HG03175 (cell line): Measurements from ENCODE around the gene CRACDL.

Experiments used
- ATAC-seq: cut with Tn5 transposase; IDR thresholded peaks from one replicate; pipeline ENCODE4 v1.9.1; 2021; ENCODE audit warnings: mild to moderate bottlenecking, moderate library complexity; ENCODE audit not compliant: unreplicated experiment

CRACDL gene

DNA sequence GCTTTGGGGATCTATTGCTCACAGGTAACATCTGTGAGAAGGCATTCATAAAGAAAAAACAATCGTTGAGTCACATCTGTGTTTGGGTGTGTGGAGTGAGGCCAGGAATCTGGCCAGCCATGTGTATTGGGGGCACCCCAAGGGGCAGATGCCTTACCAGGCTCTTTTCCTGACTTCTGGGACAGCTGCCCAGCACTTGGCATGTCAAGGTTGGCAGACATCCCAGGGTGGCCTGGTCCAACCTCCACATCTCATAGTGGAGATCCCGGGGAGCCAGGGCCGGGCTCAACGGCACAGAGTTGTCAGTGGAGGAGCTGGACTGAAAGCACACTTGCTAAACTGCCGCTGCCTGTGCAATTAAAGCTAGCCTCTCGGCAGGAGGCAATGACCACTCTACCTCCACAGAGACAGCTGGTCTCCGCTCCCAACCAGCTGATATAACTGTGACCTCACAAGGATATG lies 129.8 kb downstream of the CRACDL start:
- ATAC-seq: no peak

DNA sequence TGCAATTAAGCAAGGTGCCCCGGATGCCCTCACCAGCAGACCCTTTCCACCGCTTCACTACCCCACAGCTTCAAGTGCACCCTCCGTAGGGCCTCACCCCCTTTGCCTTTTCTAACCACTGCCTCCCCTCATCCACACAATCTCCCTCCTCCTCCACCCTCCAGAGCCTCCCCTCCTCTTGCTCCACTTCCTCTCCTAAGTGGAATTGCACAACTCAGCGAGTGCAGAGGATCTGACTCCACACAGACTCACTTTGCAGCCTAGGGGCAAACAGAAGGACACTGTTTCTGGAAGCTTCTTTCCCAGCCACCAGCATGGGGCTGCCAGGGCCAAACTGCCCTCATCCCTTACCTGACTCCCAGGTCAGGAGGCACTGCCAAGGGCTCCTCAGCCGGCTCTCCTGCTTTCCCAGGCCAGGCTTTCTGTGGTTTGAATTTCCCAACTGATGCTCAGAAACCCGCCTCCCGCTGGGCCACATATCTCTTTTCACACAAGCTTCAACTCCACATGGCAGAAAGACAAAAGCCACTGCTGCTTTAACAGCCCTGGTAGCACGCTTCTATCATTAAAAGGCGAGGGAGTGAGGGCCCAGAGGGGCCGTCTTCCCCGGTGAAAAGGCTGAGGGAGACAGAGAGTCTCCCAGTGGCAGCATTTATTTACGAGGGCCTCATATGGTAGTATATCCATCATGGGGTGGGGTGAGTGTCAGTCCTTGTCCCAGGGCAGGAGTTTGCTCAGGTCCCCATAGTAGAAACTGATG lies 130.4 kb downstream of the CRACDL start:
- ATAC-seq: no peak

DNA sequence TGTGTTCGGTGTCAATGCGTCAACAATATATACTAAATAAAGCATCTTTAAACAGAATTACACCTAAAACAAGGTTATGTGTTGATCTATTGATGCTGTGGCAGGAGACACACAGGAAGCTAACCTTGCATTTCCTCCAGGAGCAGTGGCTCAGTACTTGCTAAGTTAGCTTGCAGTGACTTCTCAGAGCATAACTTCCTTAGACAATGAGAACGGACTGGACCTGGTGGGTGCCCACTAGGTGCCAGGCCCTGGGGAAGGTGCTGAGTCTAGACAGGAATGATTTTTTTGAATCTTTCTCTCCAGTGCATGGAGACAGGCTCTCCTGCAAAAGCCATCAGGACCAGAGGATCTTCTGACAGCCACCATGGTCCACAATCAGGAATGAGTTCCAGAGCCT lies 131.3 kb downstream of the CRACDL start:
- no peak for ATAC-seq

DNA sequence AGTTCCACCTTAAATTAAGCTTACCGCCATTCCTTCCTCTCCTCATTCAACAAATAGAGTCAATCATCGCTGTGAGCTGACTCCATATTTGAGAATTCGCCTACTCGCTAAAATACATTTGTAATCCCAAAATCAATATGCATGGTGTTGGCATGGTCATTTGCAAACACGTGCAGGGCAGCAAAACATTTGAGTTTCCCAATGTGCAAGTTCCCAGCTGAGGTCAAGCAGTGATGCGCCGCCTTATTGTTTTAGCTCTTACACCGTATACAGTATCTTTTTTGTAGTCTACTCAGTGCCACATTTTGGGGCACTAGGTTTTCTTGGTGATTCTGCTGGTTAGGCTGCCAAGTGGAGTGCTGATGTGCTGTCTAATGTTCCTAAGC lies 131.8 kb downstream of the CRACDL start:
- ATAC-seq: no peak

DNA sequence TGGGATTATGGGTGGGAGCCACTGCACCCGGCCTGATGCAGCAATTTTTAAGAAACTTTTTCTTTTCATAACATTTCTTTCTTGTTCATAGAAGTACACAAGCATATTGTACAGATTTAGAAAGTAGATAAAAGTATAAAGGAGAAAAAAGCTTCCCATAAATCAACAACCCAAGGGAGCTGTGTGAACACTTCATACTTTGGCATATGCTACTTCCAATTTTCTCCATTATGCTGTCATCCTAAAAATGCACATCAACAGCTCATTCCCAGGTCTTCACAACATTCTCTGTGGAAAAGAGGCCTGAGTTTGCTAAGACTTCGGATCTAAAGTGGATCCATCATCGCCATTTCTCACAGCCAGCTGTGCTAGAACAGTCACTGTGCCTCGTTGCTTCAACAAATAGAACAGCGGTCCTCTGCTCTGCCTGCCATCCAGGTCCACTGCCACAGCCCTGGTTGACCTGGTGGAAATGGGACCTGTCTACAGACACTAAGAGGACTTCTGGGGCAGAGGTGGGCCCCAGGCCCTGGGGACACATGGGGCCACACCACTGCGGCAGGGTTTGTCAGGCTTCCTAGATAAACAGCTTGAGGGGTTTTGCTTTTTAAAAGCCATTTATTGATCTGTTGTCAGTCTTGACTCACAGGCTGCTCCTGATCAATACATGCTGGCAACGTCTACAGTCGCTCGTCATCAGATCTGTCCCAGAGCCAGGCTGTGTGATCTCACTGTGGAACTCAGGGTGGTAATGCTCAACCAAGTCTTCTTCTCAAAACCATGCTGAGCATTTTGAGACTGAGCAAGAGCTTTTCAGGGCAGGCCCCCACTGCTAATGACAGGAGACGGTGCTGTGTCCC lies 132.4 kb downstream of the CRACDL start:
- no peak for ATAC-seq

DNA sequence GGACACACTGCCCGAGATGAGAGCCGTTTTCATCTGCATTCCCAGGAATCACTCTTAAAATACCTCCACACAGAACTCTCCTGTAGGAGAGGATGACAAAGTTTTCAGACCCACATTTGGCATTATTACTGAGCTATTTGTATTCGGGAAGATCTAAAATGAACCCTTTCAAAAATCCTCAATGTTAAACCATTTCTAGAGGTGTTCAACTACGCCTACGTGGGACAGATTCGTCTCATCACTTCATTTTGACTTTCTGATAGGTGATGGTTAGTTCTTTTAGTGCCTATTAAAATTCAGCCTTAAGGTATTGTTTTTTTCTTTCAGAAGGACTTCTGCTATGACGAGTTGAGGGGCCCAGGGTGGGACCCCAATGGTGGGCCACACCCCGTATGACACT lies 133.7 kb downstream of the CRACDL start:
- no peak for ATAC-seq

DNA sequence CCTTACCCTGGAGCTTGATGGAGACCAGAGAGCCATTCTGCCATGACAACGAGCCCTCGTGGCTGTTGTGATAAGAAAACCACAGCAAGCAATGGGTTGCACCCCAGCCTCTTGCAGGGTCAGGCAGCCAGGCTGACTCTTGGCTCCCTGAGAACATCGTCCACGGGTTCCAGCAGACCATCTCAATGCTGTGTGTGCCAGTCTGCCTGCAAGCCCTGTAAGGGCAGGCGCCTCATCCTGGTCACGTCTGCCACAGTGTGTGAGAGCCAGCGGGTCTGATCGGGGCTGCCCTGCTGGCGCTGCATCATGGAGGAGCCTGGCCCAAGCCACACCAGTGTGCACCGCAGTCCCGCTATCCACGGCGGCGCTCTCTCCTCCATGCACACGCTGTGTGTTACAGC lies 134.1 kb downstream of the CRACDL start:
- no peak for ATAC-seq

DNA sequence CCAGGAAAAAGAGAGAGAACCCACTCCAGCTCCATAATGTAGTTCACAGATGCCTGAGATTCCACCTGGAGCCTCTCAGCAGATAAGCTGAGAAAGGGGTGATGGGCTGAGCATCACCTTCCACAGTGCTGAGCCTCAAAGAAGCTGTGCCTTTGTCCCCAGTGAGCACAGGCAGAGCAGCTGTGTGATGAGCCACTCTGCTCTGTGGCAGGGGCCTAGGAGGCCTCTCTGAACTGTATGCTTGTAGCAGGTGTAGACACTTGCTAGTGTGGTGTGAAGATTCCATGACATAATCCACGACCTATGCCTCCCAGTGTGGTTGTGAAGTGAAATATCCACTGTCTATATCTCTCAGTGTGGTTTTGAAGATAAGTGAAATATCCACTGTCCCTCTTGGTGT lies 134.7 kb downstream of the CRACDL start:
- ATAC-seq: no peak

DNA sequence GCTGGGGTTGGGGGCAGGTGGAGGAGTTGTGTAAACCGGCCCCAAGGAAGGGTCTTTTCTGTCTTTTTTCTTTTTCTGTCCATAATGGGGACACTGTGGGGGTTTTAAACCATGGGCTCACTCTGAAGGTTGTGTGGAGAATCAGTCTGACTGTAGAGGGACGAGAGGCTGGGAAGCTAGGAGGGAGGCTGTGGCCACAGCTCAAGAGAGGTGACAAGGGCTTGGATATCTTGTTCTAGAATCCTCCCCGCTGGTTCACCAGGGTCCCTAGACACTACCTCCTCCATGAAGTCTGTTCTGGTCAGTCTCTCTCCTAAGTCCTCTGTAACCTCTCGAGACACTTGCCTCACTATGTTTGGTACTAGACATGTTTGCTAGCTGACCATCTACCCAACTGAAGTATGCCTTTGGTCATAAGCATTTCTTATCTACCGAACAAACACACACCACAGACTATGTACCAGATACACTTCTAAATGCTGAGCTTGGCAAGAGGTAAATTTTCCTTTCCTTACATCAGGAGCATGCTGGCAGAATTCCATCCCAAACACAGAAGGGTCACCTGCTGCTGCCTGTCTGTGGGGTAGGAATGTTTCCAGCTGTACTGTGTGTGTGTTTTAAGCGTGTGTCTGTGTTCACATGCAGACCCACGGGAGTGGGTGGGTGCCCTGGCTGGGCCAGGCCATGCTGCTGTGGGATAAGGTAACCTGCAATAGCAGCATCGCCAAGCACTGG lies 135.5 kb downstream of the CRACDL start:
- no peak for ATAC-seq

DNA sequence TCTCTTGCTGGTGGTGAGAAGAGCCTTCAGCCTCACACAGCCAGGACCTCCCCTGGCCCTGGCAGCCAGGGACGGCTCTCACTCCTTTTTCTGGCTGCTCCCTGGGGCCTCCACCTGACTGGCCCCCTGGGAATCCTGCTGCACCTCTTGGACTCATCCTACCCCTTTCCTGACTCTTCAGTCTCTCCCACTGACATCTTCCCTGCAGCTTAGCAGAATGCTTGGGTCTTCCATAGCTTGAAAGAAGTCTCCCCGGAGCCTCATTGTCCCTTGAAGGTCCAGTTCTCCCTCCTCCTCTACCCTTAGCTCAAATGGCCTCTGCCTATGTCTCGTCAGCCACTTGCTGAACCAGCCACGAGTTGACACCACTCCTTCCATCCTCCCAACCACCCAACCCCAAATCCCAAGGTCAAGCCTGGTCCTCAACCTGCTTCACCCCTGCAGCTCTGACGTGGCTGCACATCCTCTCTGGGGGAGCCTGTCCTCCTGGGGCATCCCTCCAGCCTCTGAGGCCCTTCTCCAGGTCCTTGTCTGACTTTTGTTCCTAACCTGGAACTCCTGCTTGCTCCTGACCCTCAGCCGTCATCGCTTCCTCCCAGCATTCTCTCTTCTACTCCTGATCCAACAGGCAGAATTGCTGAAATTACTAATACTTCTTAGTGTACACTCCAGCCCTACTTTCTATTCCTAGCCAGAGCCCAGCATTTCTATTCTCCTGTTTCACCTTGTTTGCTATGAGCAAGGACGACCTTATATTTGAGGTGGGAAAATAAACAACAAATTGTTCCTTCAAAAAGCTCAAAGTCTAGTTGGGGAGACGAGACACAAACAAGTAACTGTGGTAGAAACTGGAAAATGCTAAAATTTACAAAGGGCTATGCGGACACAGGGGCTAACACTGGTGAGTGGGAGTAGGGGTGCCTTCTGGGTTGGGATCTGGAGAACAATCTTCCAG lies 136.4 kb downstream of the CRACDL start:
- no peak for ATAC-seq

DNA sequence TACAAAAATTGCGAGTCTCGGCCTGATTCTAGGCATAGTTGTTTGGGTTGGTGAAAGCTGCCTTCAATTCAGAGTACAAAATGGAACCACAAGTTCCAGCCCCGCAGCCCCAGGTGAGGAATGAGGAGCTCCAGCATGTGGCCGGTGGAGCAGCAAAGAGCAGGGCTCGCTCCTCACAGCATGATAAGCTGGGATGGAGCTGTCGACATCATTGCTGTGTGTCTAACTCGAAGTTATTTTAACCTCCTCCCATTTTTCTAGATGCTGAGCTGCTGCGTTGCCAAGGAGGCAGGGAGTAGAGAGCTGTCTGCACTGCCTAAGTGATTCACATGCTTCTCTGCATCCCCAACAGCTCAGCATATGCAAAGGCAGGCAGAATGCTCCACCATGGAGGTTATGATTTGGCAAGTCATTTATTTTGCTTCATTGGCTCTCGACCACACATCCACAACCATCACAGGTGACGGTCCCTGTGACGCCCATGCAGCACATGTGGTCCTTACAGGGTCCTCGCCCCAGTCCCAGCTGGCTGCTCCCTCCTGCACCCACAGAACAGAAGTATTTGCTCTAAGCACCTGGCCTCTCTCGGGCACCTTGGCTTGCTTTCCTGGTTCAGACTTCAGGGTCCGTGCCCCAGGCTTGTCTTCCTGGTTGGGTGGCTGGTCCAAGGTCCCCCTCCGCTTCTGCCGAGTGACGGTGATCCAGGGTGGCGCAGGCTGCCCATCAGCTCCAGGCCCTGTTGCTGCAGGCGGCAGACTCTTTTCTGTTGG lies 139.1 kb downstream of the CRACDL start:
- no peak for ATAC-seq

DNA sequence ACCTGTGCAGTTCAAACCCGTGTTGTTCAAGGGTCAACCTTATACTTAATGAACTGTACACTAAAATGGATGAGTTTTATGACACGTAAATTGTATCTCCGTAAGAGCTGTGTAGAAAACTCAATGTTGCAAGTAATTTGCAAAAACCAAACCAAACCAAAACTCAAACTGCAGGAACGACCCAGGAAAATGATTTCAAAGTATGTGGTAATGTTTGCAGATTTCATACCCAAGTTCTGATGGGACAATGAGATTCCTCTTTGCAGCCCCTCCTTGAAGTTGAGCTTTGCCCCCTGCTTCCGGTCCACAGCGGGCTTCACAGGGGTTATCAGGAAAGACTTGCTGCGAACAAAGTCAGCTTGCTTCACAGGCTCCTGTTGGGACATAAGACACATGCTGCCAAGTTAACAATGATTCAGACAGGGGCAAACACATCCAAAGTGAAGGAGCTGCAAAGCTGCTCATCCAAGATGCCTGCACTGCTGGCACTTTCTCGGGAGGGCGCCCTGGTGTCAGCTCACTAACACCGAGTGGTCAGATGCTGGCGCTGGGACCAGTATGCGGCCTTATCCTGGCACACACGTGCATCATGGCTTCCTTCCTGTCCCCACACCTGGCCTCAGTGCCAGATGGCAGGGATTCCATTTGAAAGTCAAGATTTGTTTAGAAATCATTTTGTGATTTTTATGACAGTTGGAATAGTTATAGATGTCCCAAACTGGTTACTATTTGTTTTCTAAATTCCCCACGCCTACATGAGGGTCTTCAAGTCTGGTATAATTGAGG lies 139.9 kb downstream of the CRACDL start:
- no peak for ATAC-seq

DNA sequence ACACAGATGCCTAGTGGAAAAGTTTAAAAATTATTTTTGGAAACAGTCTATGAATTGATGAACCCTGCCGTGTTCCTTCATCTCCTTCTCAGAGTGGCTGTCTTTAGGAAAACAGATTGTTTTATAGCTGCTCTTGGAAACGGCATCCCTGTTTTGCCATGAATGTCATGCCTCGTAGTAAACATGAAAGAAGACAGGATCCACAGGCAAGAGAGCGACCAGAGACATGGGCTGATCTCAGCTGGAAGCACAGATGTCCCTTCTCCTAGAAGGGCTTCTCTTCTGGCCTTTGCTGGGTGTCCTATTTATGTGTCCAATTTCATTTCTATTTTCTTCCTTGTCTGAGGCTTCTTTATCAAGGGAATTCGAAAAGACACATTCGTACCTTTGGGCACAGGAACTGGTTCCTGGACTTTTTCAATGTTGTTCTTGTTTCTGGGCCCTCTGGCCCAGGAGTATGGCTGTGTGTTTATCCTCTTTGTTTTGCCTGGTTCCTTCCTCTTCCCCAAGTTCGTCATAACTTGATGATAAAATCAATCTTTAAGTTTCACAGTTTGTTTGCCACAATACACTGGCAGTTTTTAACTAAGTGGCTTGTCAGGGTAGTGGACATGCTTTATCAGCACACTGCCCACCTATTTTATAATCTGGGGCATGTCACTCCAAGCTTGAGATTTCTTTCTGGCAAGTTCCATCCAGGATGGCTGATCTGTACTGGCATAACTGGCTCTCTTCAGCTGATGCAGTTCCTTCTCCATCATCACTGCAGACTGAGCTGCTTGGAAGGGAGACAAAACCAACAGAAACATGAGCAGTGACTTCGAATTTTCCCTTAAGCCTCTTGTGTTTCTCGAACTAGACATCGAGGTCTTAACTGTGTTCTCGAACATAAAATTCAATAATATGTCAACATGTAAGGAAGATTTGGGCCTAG lies 141.9 kb downstream of the CRACDL start:
- no peak for ATAC-seq

DNA sequence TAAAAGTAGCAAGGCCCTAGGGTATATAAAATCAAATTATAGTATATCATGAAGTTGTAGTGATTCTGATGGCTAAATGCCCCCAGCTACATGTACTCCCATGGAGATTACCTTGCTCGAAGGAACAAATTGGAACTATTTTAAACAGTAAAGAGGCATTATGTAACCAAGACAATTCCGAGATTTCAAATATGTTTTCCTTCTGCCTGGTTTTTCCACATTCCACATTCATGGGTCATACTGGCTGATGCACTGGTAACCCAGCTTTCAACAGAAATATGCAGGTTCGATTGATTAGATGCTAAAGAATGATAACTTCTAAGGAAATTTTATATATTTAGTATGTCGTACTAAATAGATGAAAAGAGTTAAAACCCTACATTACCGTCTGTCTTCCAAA lies 142.8 kb downstream of the CRACDL start:
- no peak for ATAC-seq

DNA sequence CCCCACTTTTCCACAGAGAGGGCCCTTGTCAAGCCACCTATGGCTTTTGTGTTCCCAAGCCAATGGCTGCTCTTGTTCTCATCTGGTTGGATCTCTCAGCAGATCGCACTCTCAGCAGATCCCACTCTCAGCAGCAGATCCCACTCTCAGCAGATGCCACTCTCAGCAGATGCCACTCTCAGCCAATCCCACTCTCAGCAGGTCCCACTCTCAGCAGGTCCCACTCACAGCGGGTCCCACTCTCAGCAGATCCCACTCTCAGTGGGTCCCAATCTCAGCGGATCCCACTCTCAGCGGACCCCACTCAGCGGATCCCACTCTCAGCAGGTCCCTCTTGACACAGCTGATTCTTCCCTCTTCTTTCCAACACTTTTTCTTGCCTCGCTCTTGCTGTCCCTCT lies 145.8 kb downstream of the CRACDL start:
- ATAC-seq: no peak

DNA sequence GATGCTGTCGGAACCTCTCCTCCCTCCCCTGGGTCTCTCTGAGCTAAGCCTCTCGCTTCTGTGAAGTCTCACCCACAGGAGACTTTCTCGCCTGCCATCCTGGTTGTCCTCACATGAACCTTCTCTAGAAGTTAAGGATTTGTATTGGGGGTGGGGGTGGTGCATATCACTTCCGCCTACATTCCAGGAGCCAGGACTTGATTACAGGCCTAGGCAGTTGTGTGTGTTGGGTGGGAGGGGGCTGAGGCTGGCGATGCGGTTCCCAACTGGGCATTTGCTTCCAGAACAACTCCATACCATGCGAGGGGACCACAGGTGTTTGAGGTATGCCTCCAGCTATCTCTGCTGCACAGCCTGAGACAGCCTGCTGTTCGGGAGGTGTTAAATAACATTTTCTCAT lies 148.3 kb downstream of the CRACDL start:
- ATAC-seq: no peak

DNA sequence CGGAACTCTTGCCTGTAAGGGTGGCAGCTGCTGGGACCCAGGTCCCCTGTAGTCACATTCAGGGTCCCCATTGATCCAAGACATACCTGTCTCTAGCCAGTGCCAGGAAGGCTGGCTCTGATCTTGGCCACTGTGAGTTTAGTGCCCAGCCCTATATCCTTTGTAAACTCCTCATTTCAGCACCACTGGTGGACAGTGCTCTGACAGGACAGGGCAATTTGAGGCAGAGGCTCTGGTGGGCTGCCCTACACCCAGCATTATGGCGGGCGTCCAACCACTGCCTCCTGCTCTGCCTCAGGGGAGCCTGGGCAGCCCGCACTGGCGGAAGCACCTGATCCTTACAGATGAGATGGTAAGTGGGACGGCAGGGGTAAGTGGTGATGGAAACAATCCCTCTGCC lies 149.8 kb downstream of the CRACDL start:
- ATAC-seq: no peak

DNA sequence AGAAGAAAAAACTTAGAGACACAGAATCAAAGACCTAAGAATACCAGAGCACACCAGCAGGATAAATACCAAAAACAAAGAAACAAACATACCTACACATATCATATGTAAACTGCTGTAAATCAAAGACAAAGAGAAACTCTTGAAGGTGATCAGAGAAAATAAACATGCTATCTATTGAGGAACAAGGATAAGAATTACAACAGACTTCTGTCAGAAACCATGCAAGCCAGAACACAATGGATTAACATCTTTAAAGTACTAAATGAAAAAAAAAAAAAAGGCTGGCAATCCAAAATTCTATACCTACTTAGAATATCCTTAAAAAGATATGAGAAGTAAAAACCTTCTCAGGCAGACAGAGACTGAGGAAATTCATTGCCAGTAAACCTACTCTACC lies 153.5 kb downstream of the CRACDL start:
- no peak for ATAC-seq
